ENCODE results near the gene IMMT. TPM values are rescaled to one million over a fixed set of nuclear protein-coding genes. Genes with fewer than 3 reads are reported as not detected.

IMMT gene
- total and polyA plus RNA-seq, 9 of the 15 experiments (the other 6 are each of a cell fraction or from before 2014, with no cell fraction given): 119 to 294 (median 140) TPM

GRCh38 chr2:86201671-86202335 lies 6.5 kb upstream of the IMMT start (continued):
- TF ChIP-seq SAFB2 (IDR thresholded peaks at IDR 0.05; ENCODE audit: borderline replicate concordance, low read depth, low read length, severe bottlenecking): no peak
- peak in 1 of 2 experiments; percentile 65; a peak in 1 of 4 replicates for TF ChIP-seq TBL1XR1 (IDR thresholded peaks at IDR 0.05; ENCODE audit: low read length in 2 of 2)
- TF ChIP-seq HMG20A (CRISPR knock-in tag; conservative IDR thresholded peaks at IDR 0.05): no peak
- peak; percentile 28; the same call in 1 of the 2 replicates for TF ChIP-seq RB1 (IDR thresholded peaks at IDR 0.05; ENCODE audit: low read depth)
- TF ChIP-seq ZNF324 (CRISPR knock-in tag; IDR thresholded peaks at IDR 0.05): no peak
- TF ChIP-seq GATA2 (CRISPR knock-in tag; IDR thresholded peaks at IDR 0.05): peak; percentile 23; the same call in 1 of the 2 replicates
- TF ChIP-seq MTA1 (IDR thresholded peaks at IDR 0.05; ENCODE audit: borderline replicate concordance): no peak
- 0 out of 2 replicates have a peak, but pooled peaks have one; percentile 55 for TF ChIP-seq GATAD2A (IDR thresholded peaks at IDR 0.05)
- TF ChIP-seq NFATC3 (IDR thresholded peaks at IDR 0.05): no peak
- 0 out of 2 replicates have a peak, but pooled peaks have one; percentile 59 for TF ChIP-seq PML (IDR thresholded peaks at IDR 0.05; ENCODE audit: low read length)
- 0 out of 4 replicates have a peak, but pooled peaks of 1 of the 2 experiments have one; percentile 26 for TF ChIP-seq TRIM24 (IDR thresholded peaks at IDR 0.05)
- TF ChIP-seq CREBBP (IDR thresholded peaks at IDR 0.05; ENCODE audit: low read depth, low read length): no peak
- no peak for TF ChIP-seq POLR2AphosphoS5 (IDR thresholded peaks at IDR 0.05; ENCODE audit: control insufficient read depth, insufficient read depth, low read depth, low read length)
- TF ChIP-seq MXD1 (CRISPR knock-in tag; IDR thresholded peaks at IDR 0.05; ENCODE audit: borderline replicate concordance, poor library complexity, severe bottlenecking): no peak
- TF ChIP-seq AFF1 (IDR thresholded peaks at IDR 0.05; ENCODE audit: low read depth in 1 of 2, partially characterized antibody in 2 of 2): peak; percentile 24 to 62
- no peak for TF ChIP-seq KDM1A (IDR thresholded peaks at IDR 0.05)
- TF ChIP-seq, protein P1, sequence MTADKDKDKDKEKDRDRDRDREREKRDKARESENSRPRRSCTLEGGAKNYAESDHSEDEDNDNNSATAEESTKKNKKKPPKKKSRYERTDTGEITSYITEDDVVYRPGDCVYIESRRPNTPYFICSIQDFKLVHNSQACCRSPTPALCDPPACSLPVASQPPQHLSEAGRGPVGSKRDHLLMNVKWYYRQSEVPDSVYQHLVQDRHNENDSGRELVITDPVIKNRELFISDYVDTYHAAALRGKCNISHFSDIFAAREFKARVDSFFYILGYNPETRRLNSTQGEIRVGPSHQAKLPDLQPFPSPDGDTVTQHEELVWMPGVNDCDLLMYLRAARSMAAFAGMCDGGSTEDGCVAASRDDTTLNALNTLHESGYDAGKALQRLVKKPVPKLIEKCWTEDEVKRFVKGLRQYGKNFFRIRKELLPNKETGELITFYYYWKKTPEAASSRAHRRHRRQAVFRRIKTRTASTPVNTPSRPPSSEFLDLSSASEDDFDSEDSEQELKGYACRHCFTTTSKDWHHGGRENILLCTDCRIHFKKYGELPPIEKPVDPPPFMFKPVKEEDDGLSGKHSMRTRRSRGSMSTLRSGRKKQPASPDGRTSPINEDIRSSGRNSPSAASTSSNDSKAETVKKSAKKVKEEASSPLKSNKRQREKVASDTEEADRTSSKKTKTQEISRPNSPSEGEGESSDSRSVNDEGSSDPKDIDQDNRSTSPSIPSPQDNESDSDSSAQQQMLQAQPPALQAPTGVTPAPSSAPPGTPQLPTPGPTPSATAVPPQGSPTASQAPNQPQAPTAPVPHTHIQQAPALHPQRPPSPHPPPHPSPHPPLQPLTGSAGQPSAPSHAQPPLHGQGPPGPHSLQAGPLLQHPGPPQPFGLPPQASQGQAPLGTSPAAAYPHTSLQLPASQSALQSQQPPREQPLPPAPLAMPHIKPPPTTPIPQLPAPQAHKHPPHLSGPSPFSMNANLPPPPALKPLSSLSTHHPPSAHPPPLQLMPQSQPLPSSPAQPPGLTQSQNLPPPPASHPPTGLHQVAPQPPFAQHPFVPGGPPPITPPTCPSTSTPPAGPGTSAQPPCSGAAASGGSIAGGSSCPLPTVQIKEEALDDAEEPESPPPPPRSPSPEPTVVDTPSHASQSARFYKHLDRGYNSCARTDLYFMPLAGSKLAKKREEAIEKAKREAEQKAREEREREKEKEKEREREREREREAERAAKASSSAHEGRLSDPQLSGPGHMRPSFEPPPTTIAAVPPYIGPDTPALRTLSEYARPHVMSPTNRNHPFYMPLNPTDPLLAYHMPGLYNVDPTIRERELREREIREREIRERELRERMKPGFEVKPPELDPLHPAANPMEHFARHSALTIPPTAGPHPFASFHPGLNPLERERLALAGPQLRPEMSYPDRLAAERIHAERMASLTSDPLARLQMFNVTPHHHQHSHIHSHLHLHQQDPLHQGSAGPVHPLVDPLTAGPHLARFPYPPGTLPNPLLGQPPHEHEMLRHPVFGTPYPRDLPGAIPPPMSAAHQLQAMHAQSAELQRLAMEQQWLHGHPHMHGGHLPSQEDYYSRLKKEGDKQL (CRISPR knock-in tag; IDR thresholded peaks at IDR 0.05; ENCODE audit: borderline replicate concordance): no peak

Data from K562 (cell line).